ENCODE results near the gene AK1.

- TF ChIP-seq CTCF (IDR thresholded peaks at IDR 0.05) = no peak
- no peak for TF ChIP-seq POLR2A (IDR thresholded peaks at IDR 0.05)
- TF ChIP-seq POLR2AphosphoS5 (IDR thresholded peaks at IDR 0.05) = no peak
Measured at GRCh38 chr9:127885508-127886281, 8.2 kb upstream of the AK1 start.
